H1 (cell line): ENCODE data around the gene ASB7. TPM values are rescaled to one million over a fixed set of nuclear protein-coding genes. Genes with fewer than 3 reads are reported as not detected.

Source experiments
- CHD7 ChIP-seq: fragments of 300-600 bp; sonication (generic); IDR thresholded peaks from 2 replicates; pipeline ENCODE4 v1.7.1; 2012; ENCODE audit warnings: low read length, moderate library complexity, mild to moderate bottlenecking, inconsistent platforms; ENCODE audit not compliant: insufficient replicate concordance
- polyA plus RNA-seq, 7 experiments: library from polyadenylated mRNA; depleted of rRNA in 3 of 7; stranded (reverse) in 5 of 7; unstranded in 2 of 7; fragments of >200 nt in 5 of 7; fragments of 200-250 nt in 2 of 7; gene quantifications; 1 replicate in 5 of 7; 2 replicates in 1 of 7; 4 replicates in 1 of 7; pipeline versions ENCODE4 v1.2.1 to v1.2.3, GENCODE V29; 2011 to 2013; ENCODE audit warnings: missing spikeins in 2 of 7, mixed read lengths in 2 of 7
- total RNA-seq: library from RNA; stranded (reverse); fragmentation: NEBNext Ultra II Directional; extraction: Animal tissue kit (Norgen Biotek cat#: 25700); gene quantifications from 2 replicates; pipeline ENCODE4 v1.2.1, GENCODE V29; 2021

ASB7 gene
- total and polyA plus RNA-seq, 2 of the 8 experiments (the other 6 are each of a cell fraction or from before 2014, with no cell fraction given) = 5.2 to 12.8 TPM

- no peak for TF ChIP-seq CHD7
Observed at GRCh38 chr15:100623301-100623700, 20.9 kb downstream of the ASB7 start (continued).
